NCI-H526 (cell line): ENCODE data around the gene TGM6.
A peak's percentile ranks its signal among the peaks of the same experiment; 100 is the strongest.
"Not testable (repeated sequence)": the region's sequence is repeated elsewhere in the genome, so short reads cannot be mapped to it uniquely, and the experiment has no call there.

Experiments
- DNase-seq, 2 experiments: peaks; one replicate each; lab custom pipeline; 2025; lab: John Stamatoyannopoulos, UW

Gene TGM6

GRCh38 chr20:2398449-2398848 lies 17.7 kb downstream of the TGM6 start:
- DNase-seq = no peak

GRCh38 chr20:2399390-2399789 lies 18.7 kb downstream of the TGM6 start:
- DNase-seq = peak in 1 of 2 experiments; percentile 61

GRCh38 chr20:2400290-2400689 lies 19.6 kb downstream of the TGM6 start:
- DNase-seq = no peak

- no peak for DNase-seq
Measured at GRCh38 chr20:2401527-2401926, 20.8 kb downstream of the TGM6 start.

- DNase-seq = peak in 1 of 2 experiments; percentile 37
Measured at GRCh38 chr20:2402271-2402980, 21.7 kb downstream of the TGM6 start.

- DNase-seq = no peak
Measured at GRCh38 chr20:2403291-2404052, 22.8 kb downstream of the TGM6 start.

- DNase-seq = no peak
Measured at GRCh38 chr20:2405693-2406065, 25.0 kb downstream of the TGM6 start.

- not testable (repeated sequence) for DNase-seq
Measured at GRCh38 chr20:2407355-2407754, 26.7 kb downstream of the TGM6 start.

GRCh38 chr20:2408111-2408510 lies 27.4 kb downstream of the TGM6 start:
- no peak for DNase-seq

- DNase-seq = peak; percentile 81 to 86
Measured at GRCh38 chr20:2416541-2417212, 36.0 kb downstream of the TGM6 start.

- DNase-seq = no peak
Measured at GRCh38 chr20:2417213-2417541, 36.5 kb downstream of the TGM6 start.

- DNase-seq = no peak
Measured at GRCh38 chr20:2418388-2418787, 37.7 kb downstream of the TGM6 start.

- DNase-seq = no peak
Measured at GRCh38 chr20:2420510-2420909, 39.8 kb downstream of the TGM6 start.

GRCh38 chr20:2421247-2421646 lies 40.5 kb downstream of the TGM6 start:
- peak in 1 of 2 experiments; percentile 35 for DNase-seq

GRCh38 chr20:2429051-2429450 lies 48.4 kb downstream of the TGM6 start:
- DNase-seq = no peak

- DNase-seq = no peak
Measured at GRCh38 chr20:2430538-2430937, 49.8 kb downstream of the TGM6 start.

- no peak for DNase-seq
Measured at GRCh38 chr20:2431185-2431584, 50.5 kb downstream of the TGM6 start.

GRCh38 chr20:2446845-2447244 lies 66.1 kb downstream of the TGM6 start:
- peak; percentile 56 to 76 for DNase-seq

GRCh38 chr20:2449386-2449785 lies 68.7 kb downstream of the TGM6 start:
- no peak for DNase-seq

- no peak for DNase-seq
Measured at GRCh38 chr20:2451422-2451821, 70.7 kb downstream of the TGM6 start.

GRCh38 chr20:2451939-2452732 lies 71.4 kb downstream of the TGM6 start:
- DNase-seq = peak; percentile 77 to 89

GRCh38 chr20:2453792-2454191 lies 73.1 kb downstream of the TGM6 start:
- no peak for DNase-seq
